OCI-LY7 (cell line): ENCODE results near the gene PHOX2A.

Experiments used
- EZH2phosphoT487 ChIP-seq: fragments of 200-600 bp; sonication (generic); IDR thresholded peaks from 2 replicates; pipeline ENCODE4 v1.6.1; 2018; ENCODE audit warnings: low read depth, borderline replicate concordance, mild to moderate bottlenecking, mixed run types, antibody characterized with exemption, low read length, moderate library complexity, mixed read lengths
- TF ChIP-seq, protein P1 (sequence below): fragments of 200-600 bp; sonication (generic); conservative IDR thresholded peaks from 2 replicates; pipeline ENCODE4 v1.5.1; 2014; ENCODE audit warnings: mild to moderate bottlenecking, antibody characterized with exemption, low read length, moderate library complexity, mixed read lengths

DNA sequence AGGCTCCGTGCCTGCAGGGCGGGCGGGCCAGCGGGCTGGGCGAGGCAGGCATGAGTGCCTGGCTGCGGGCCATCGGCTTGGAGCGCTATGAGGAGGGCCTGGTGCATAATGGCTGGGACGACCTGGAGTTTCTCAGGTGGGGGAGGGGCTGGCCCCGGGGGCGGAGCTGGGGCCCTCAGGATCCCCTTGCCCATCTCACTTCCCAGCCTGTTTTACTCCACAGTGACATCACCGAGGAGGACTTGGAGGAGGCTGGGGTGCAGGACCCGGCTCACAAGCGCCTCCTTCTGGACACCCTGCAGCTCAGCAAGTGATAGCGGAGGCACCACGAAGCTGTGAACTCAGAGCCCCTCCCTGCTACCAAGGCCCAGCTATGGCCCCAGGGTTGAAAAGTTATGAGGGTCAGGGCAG lies 5.9 kb downstream of the PHOX2A start:
- TF ChIP-seq, protein P1, sequence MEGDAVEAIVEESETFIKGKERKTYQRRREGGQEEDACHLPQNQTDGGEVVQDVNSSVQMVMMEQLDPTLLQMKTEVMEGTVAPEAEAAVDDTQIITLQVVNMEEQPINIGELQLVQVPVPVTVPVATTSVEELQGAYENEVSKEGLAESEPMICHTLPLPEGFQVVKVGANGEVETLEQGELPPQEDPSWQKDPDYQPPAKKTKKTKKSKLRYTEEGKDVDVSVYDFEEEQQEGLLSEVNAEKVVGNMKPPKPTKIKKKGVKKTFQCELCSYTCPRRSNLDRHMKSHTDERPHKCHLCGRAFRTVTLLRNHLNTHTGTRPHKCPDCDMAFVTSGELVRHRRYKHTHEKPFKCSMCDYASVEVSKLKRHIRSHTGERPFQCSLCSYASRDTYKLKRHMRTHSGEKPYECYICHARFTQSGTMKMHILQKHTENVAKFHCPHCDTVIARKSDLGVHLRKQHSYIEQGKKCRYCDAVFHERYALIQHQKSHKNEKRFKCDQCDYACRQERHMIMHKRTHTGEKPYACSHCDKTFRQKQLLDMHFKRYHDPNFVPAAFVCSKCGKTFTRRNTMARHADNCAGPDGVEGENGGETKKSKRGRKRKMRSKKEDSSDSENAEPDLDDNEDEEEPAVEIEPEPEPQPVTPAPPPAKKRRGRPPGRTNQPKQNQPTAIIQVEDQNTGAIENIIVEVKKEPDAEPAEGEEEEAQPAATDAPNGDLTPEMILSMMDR, result peak; percentile 88
- TF ChIP-seq EZH2phosphoT487, result no peak
